ENCODE measurements around the gene MGLL. TPM values are rescaled to one million over a fixed set of nuclear protein-coding genes. Genes with fewer than 3 reads are reported as not detected.

Gene MGLL
- total RNA-seq, 2 experiments from 2014 or later: 0.10 to 0.25 TPM

GRCh38 chr3:127827808-127828207, 5.5 kb upstream of the MGLL start:
- Mint-ChIP-seq H3K27me3 (peaks cover 42% of the 10 kb centered on the region), H3K4me1 (peaks cover 8% of the 10 kb centered on the region), H3K9me3 (peaks cover 18% of the 10 kb centered on the region), H3K36me3 (ENCODE audit: low read depth) (no peaks in the 10 kb centered on the region), H3K27ac (no peak overlapping the region), H3K4me3 (no peak overlapping the region)
- ChIA-PET POLR2A (no interaction called here), CTCF (no interaction called here)
- no peak for DNase-seq

GRCh38 chr3:127825756-127826155, 3.4 kb upstream of the MGLL start:
- CTCF ChIA-PET: interaction anchor here (0.6 kb wide), 1 partner anchor 272 kb away, joined by 3 read pairs; no protein-coding TSS in a partner anchor
- DNase-seq: no peak
- peaks cover 59% of the 10 kb centered on the region for H3K27me3 Mint-ChIP-seq
- POLR2A ChIA-PET: no interaction called here
- H3K36me3 Mint-ChIP-seq (ENCODE audit: low read depth): no peaks in the 10 kb centered on the region
- peaks cover 18% of the 10 kb centered on the region for H3K9me3 Mint-ChIP-seq
- H3K4me3 Mint-ChIP-seq: no peak overlapping the region
- H3K27ac Mint-ChIP-seq: no peak overlapping the region
- peaks cover 18% of the 10 kb centered on the region for H3K4me1 Mint-ChIP-seq

GRCh38 chr3:127824151-127824825, 2.0 kb upstream of the MGLL start:
- no peaks in the 10 kb centered on the region for H3K36me3 Mint-ChIP-seq (ENCODE audit: low read depth)
- H3K9me3 Mint-ChIP-seq: peaks cover 6% of the 10 kb centered on the region
- no peak for DNase-seq
- no peak overlapping the region for H3K27ac Mint-ChIP-seq
- H3K4me3 Mint-ChIP-seq: no peak overlapping the region
- peaks cover 18% of the 10 kb centered on the region for H3K4me1 Mint-ChIP-seq
- H3K27me3 Mint-ChIP-seq: peaks cover 59% of the 10 kb centered on the region
- ChIA-PET POLR2A (no interaction called here), CTCF (no interaction called here)

GRCh38 chr3:127823426-127823857, 1.1 kb upstream of the MGLL start:
- Mint-ChIP-seq H3K27me3 (peaks cover 59% of the 10 kb centered on the region), H3K9me3 (no peaks in the 10 kb centered on the region), H3K36me3 (ENCODE audit: low read depth) (no peaks in the 10 kb centered on the region), H3K4me1 (peaks cover 18% of the 10 kb centered on the region), H3K27ac (no peak overlapping the region), H3K4me3 (peak overlapping the region; percentile 35)
- ChIA-PET POLR2A (no interaction called here), CTCF (interaction anchor here (0.6 to 1.3 kb wide), 3 partner anchors 10 to 450 kb away, joined by 3 to 4 read pairs (median 4); no protein-coding TSS in a partner anchor)
- no peak for DNase-seq

GRCh38 chr3:127822682-127823425, 539 bp upstream of the MGLL start:
- CTCF ChIA-PET: interaction anchor here (0.6 to 1.3 kb wide), 4 partner anchors 10 to 451 kb away, joined by 3 to 4 read pairs (median 4); no protein-coding TSS in a partner anchor
- Mint-ChIP-seq H3K9me3 (no peaks in the 10 kb centered on the region), H3K4me3 (peak overlapping the region; percentile 76), H3K27me3 (peaks cover 59% of the 10 kb centered on the region), H3K36me3 (ENCODE audit: low read depth) (no peaks in the 10 kb centered on the region), H3K27ac (no peak overlapping the region), H3K4me1 (peaks cover 18% of the 10 kb centered on the region)
- DNase-seq: no peak
- POLR2A ChIA-PET: no interaction called here

GRCh38 chr3:127821394-127821793, 921 bp downstream of the MGLL start:
- H3K4me1 Mint-ChIP-seq: peaks cover 18% of the 10 kb centered on the region
- POLR2A ChIA-PET: no interaction called here
- H3K9me3 Mint-ChIP-seq: no peaks in the 10 kb centered on the region
- no peak overlapping the region for H3K27ac Mint-ChIP-seq
- no peak overlapping the region for H3K4me3 Mint-ChIP-seq
- CTCF ChIA-PET: interaction anchor here (0.7 to 1.3 kb wide), 2 partner anchors 11 to 1089 kb away, joined by 3 to 5 read pairs; no protein-coding TSS in a partner anchor
- H3K36me3 Mint-ChIP-seq (ENCODE audit: low read depth): no peaks in the 10 kb centered on the region
- H3K27me3 Mint-ChIP-seq: peaks cover 52% of the 10 kb centered on the region
- DNase-seq: peak; percentile 8

- POLR2A ChIA-PET: no interaction called here
- peaks cover 18% of the 10 kb centered on the region for H3K4me1 Mint-ChIP-seq
- H3K27ac Mint-ChIP-seq: no peak overlapping the region
- CTCF ChIA-PET: interaction anchor here (0.7 to 1.3 kb wide), 2 partner anchors 12 to 1088 kb away, joined by 3 to 5 read pairs; no protein-coding TSS in a partner anchor
- no peaks in the 10 kb centered on the region for H3K9me3 Mint-ChIP-seq
- no peaks in the 10 kb centered on the region for H3K36me3 Mint-ChIP-seq (ENCODE audit: low read depth)
- H3K4me3 Mint-ChIP-seq: no peak overlapping the region
- no peak for DNase-seq
- H3K27me3 Mint-ChIP-seq: peaks cover 50% of the 10 kb centered on the region
These were observed 1.4 kb downstream of the MGLL start for GRCh38 chr3:127820826-127821313.

GRCh38 chr3:127820221-127820825, 2.0 kb downstream of the MGLL start:
- CTCF ChIA-PET: interaction anchor here (1.3 kb wide), 1 partner anchor 12 kb away, joined by 5 read pairs; no protein-coding TSS in a partner anchor
- H3K9me3 Mint-ChIP-seq: no peaks in the 10 kb centered on the region
- H3K4me3 Mint-ChIP-seq: no peak overlapping the region
- DNase-seq: no peak
- H3K27ac Mint-ChIP-seq: no peak overlapping the region
- H3K4me1 Mint-ChIP-seq: peaks cover 17% of the 10 kb centered on the region
- POLR2A ChIA-PET: no interaction called here
- H3K27me3 Mint-ChIP-seq: peaks cover 44% of the 10 kb centered on the region
- H3K36me3 Mint-ChIP-seq (ENCODE audit: low read depth): no peaks in the 10 kb centered on the region

GRCh38 chr3:127819656-127820055, 2.7 kb downstream of the MGLL start:
- H3K9me3 Mint-ChIP-seq: no peaks in the 10 kb centered on the region
- CTCF ChIA-PET: no interaction called here
- H3K27me3 Mint-ChIP-seq: peaks cover 39% of the 10 kb centered on the region

GRCh38 chr3:127819086-127819485, 3.2 kb downstream of the MGLL start:
- ChIA-PET POLR2A (no interaction called here), CTCF (no interaction called here)
- no peak for DNase-seq
- Mint-ChIP-seq H3K36me3 (ENCODE audit: low read depth) (no peaks in the 10 kb centered on the region), H3K4me3 (no peak overlapping the region), H3K27ac (no peak overlapping the region), H3K4me1 (peaks cover 14% of the 10 kb centered on the region), H3K9me3 (no peaks in the 10 kb centered on the region), H3K27me3 (peaks cover 35% of the 10 kb centered on the region)

More at GRCh38 chr3:127819656-127820055, 2.7 kb downstream of the MGLL start:
- POLR2A ChIA-PET: no interaction called here
- DNase-seq: no peak
- Mint-ChIP-seq H3K27ac (no peak overlapping the region), H3K4me1 (peaks cover 14% of the 10 kb centered on the region), H3K4me3 (no peak overlapping the region), H3K36me3 (ENCODE audit: low read depth) (no peaks in the 10 kb centered on the region)

GRCh38 chr3:127817406-127817841, 4.9 kb downstream of the MGLL start:
- DNase-seq: no peak
- no peak overlapping the region for H3K27ac Mint-ChIP-seq
- ChIA-PET CTCF (no interaction called here), POLR2A (no interaction called here)
- H3K36me3 Mint-ChIP-seq (ENCODE audit: low read depth): no peaks in the 10 kb centered on the region
- peaks cover 24% of the 10 kb centered on the region for H3K27me3 Mint-ChIP-seq
- H3K9me3 Mint-ChIP-seq: no peaks in the 10 kb centered on the region
- H3K4me1 Mint-ChIP-seq: peaks cover 7% of the 10 kb centered on the region
- H3K4me3 Mint-ChIP-seq: no peak overlapping the region

- CTCF ChIA-PET: no interaction called here
- H3K27ac Mint-ChIP-seq: no peak overlapping the region
- peaks cover 4% of the 10 kb centered on the region for H3K4me1 Mint-ChIP-seq
These were observed 5.4 kb downstream of the MGLL start for GRCh38 chr3:127816783-127817405.

More at GRCh38 chr3:127816783-127817405, 5.4 kb downstream of the MGLL start:
- Mint-ChIP-seq H3K9me3 (no peaks in the 10 kb centered on the region), H3K4me3 (no peak overlapping the region), H3K27me3 (peaks cover 20% of the 10 kb centered on the region), H3K36me3 (ENCODE audit: low read depth) (no peaks in the 10 kb centered on the region)
- DNase-seq: no peak
- POLR2A ChIA-PET: no interaction called here
